NCI-H82 treated with DMSO at 0.1 percent for 48 hours (cell line): Measurements from ENCODE around the gene ADGRV1.
A peak's percentile ranks its signal among the peaks of the same experiment; 100 is the strongest.
"Not testable (repeated sequence)": the region's sequence is repeated elsewhere in the genome, so short reads cannot be mapped to it uniquely, and the experiment has no call there.

Experiments used
- DNase-seq: peaks from one replicate; lab custom pipeline; 2025; ENCODE audit not compliant: unreplicated experiment; lab: John Stamatoyannopoulos, UW

ADGRV1 gene

GRCh38 chr5:90586469-90586868 is 27.9 kb downstream of the ADGRV1 start:
- no peak for DNase-seq

- no peak for DNase-seq
Measured at GRCh38 chr5:90590170-90590569, 31.6 kb downstream of the ADGRV1 start.

- not testable (repeated sequence) for DNase-seq
Measured at GRCh38 chr5:90593083-90593482, 34.5 kb downstream of the ADGRV1 start.

GRCh38 chr5:90595766-90596165 is 37.2 kb downstream of the ADGRV1 start:
- DNase-seq: not testable (repeated sequence)

- DNase-seq: peak; percentile 24
Measured at GRCh38 chr5:90598293-90598692, 39.7 kb downstream of the ADGRV1 start.

- not testable (repeated sequence) for DNase-seq
Measured at GRCh38 chr5:90600307-90600706, 41.7 kb downstream of the ADGRV1 start.

GRCh38 chr5:90601468-90601867 is 42.9 kb downstream of the ADGRV1 start:
- DNase-seq: no peak

- no peak for DNase-seq
Measured at GRCh38 chr5:90602681-90603080, 44.1 kb downstream of the ADGRV1 start.

GRCh38 chr5:90606539-90606938 is 47.9 kb downstream of the ADGRV1 start:
- no peak for DNase-seq

- DNase-seq: no peak
Measured at GRCh38 chr5:90612919-90613318, 54.3 kb downstream of the ADGRV1 start.

GRCh38 chr5:90613459-90613858 is 54.9 kb downstream of the ADGRV1 start:
- DNase-seq: no peak

- DNase-seq: no peak
Measured at GRCh38 chr5:90613918-90614504, 55.4 kb downstream of the ADGRV1 start.

- no peak for DNase-seq
Measured at GRCh38 chr5:90615355-90615754, 56.8 kb downstream of the ADGRV1 start.

GRCh38 chr5:90618071-90618470 is 59.5 kb downstream of the ADGRV1 start:
- DNase-seq: no peak

GRCh38 chr5:90619762-90620161 is 61.2 kb downstream of the ADGRV1 start:
- DNase-seq: not testable (repeated sequence)

GRCh38 chr5:90621848-90622247 is 63.3 kb downstream of the ADGRV1 start:
- no peak for DNase-seq

- no peak for DNase-seq
Measured at GRCh38 chr5:90626493-90626892, 67.9 kb downstream of the ADGRV1 start.

GRCh38 chr5:90628492-90628891 is 69.9 kb downstream of the ADGRV1 start:
- DNase-seq: no peak

GRCh38 chr5:90632791-90633190 is 74.2 kb downstream of the ADGRV1 start:
- no peak for DNase-seq

- no peak for DNase-seq
Measured at GRCh38 chr5:90636948-90637347, 78.4 kb downstream of the ADGRV1 start.

- no peak for DNase-seq
Measured at GRCh38 chr5:90637731-90638130, 79.1 kb downstream of the ADGRV1 start.

GRCh38 chr5:90638878-90639277 is 80.3 kb downstream of the ADGRV1 start:
- DNase-seq: no peak

- no peak for DNase-seq
Measured at GRCh38 chr5:90640484-90641059, 82.0 kb downstream of the ADGRV1 start.
